HCT116 (cell line): ENCODE results near the gene PRRX1. TPM values are rescaled to one million over a fixed set of nuclear protein-coding genes. Genes with fewer than 3 reads are reported as not detected.

Source experiments
- ATAC-seq: fragments of 200-7000 bp; cut with Tn5 transposase; 2 replicates; pipeline ENCODE4 v1.9.1; 2020; ENCODE audit warnings: mild to moderate bottlenecking, moderate library complexity
- BruUV-seq: library from RNA; stranded (reverse); fragments of 400-500 nt; replicated peaks from 2 replicates; lab custom pipeline; 2021; lab: Mats Ljungman, UMichigan
- CTCF ChIA-PET: fragments of 300-600 bp; sonication (Branson Sonifier 250); formaldehyde crosslinking; loops from one replicate; lab custom pipeline; 2021; ENCODE audit warnings: antibody characterized with exemption; lab: Charles Lee
- POLR2A ChIA-PET: fragments of 300-600, 350-600 bp; sonication (Branson Sonifier 250); formaldehyde crosslinking; loops from one replicate; lab custom pipeline; 2021; ENCODE audit warnings: antibody characterized with exemption; lab: Charles Lee
- RAD21 ChIA-PET, 2 experiments: fragments of 300-600 bp; sonication (Branson Sonifier 250); formaldehyde crosslinking; loops; one replicate each; lab custom pipeline; 2023; ENCODE audit warnings: low total read pairs in 2 of 2; ENCODE audit not compliant: uncharacterized antibody in 2 of 2, unreplicated experiment in 2 of 2, low non-redundant PET in 1 of 2; lab: Charles Lee
- DNase-seq: peaks from one replicate; pipeline ENCODE4 v3.0.0-alpha.2; 2010; ENCODE audit warnings: low read depth, low spot score
- H2AFZ ChIP-seq: fragments of 200-600 bp; shearing (Covaris generic), sonication (generic); 2 replicates; pipeline ENCODE4 v1.6.1; 2017; ENCODE audit warnings: low read depth, mixed run types, mixed read lengths, antibody characterized with exemption, low read length; ENCODE audit not compliant: poor library complexity, severe bottlenecking
- H3K27ac ChIP-seq: 2 replicates; pipeline ENCODE4 v1.5.1; 2012; ENCODE audit warnings: low read depth, low read length
- H3K27me3 ChIP-seq: fragments of 200-600 bp; sonication (generic); 2 replicates; pipeline ENCODE4 v1.6.1; 2016; ENCODE audit warnings: mixed run types, low read length, mixed read lengths; ENCODE audit not compliant: insufficient read depth
- H3K36me3 ChIP-seq, 2 experiments: fragments of 200-500 bp in 1 of 2; fragments of 200-600 bp in 1 of 2; sonication (Bioruptor generic) in 1 of 2; sonication (generic) in 1 of 2; 2 replicates each; pipeline versions ENCODE4 v1.5.1 to v1.6.1; 2014 to 2016; ENCODE audit warnings: low read length in 2 of 2, inconsistent platforms in 1 of 2, mixed read lengths in 1 of 2, mixed run types in 1 of 2; ENCODE audit not compliant: insufficient read depth in 2 of 2, control insufficient read depth in 1 of 2
- H3K4me1 ChIP-seq, 2 experiments: fragments of 200-600 bp in 1 of 2; sonication (generic) in 1 of 2; 2 replicates each; pipeline versions ENCODE4 v1.5.1 to v1.6.1; 2012 to 2017; ENCODE audit warnings: low read length in 2 of 2, inconsistent platforms in 1 of 2, mild to moderate bottlenecking in 1 of 2, mixed read lengths in 1 of 2, mixed run types in 1 of 2, moderate library complexity in 1 of 2; ENCODE audit not compliant: insufficient read depth in 2 of 2, control insufficient read depth in 1 of 2
- H3K4me2 ChIP-seq: fragments of 200-600 bp; sonication (generic); 2 replicates; pipeline ENCODE4 v1.6.1; 2017; ENCODE audit warnings: mixed run types, low read length, mixed read lengths
- H3K4me3 ChIP-seq, 2 experiments: fragments of 200-600 bp in 1 of 2; sonication (generic) in 1 of 2; replicated peaks in 1 of 2; 2 replicates each; pipeline ENCODE4 v1.5.1; 2011 to 2016; ENCODE audit warnings: low read length in 2 of 2, control low read depth in 1 of 2, low read depth in 1 of 2, mild to moderate bottlenecking in 1 of 2, mixed read lengths in 1 of 2, mixed run types in 1 of 2
- H3K79me2 ChIP-seq: fragments of 200-600 bp; sonication (generic); 2 replicates; pipeline ENCODE4 v1.6.1; 2017; ENCODE audit warnings: mild to moderate bottlenecking, mixed run types, low read length, moderate library complexity, mixed read lengths; ENCODE audit not compliant: insufficient read depth
- H3K9ac ChIP-seq: fragments of 200-600 bp; sonication (generic); 2 replicates; pipeline ENCODE4 v1.6.1; 2016; ENCODE audit warnings: low read length, mixed read lengths
- H3K9me2 ChIP-seq: fragments of 200-600 bp; sonication (generic), shearing (Covaris generic); 2 replicates; pipeline ENCODE4 v1.6.1; 2017; ENCODE audit warnings: mixed run types, mild to moderate bottlenecking, moderate library complexity; ENCODE audit not compliant: insufficient read depth
- H3K9me3 ChIP-seq, 2 experiments: fragments of 200-500 bp in 1 of 2; fragments of 200-600 bp in 1 of 2; sonication (Bioruptor generic) in 1 of 2; sonication (generic) in 1 of 2; 2 replicates each; pipeline ENCODE4 v1.6.1; 2014 to 2017; ENCODE audit warnings: low read length in 2 of 2, mixed read lengths in 2 of 2, inconsistent platforms in 1 of 2, low read depth in 1 of 2, mild to moderate bottlenecking in 1 of 2, mixed run types in 1 of 2, moderate library complexity in 1 of 2; ENCODE audit not compliant: control insufficient read depth in 1 of 2, insufficient read depth in 1 of 2
- H4K20me1 ChIP-seq: fragments of 200-600 bp; sonication (generic), shearing (Covaris generic); 2 replicates; pipeline ENCODE4 v1.6.1; 2017; ENCODE audit warnings: mixed run types, mild to moderate bottlenecking, moderate library complexity; ENCODE audit not compliant: insufficient read depth
- ATF3 ChIP-seq: IDR thresholded peaks from 2 replicates; pipeline ENCODE4 v1.6.1; 2012
- CTCF ChIP-seq, 3 experiments: fragments of 200-600 bp in 1 of 3; sonication (generic) in 1 of 3; IDR thresholded peaks in 2 of 3; conservative IDR thresholded peaks in 1 of 3; 2 replicates each; pipeline ENCODE4 v1.5.1; 2012 to 2017; ENCODE audit warnings: low read depth in 2 of 3, low read length in 2 of 3, antibody characterized with exemption in 1 of 3, borderline replicate concordance in 1 of 3, control low read depth in 1 of 3, mild to moderate bottlenecking in 1 of 3, mixed read lengths in 1 of 3, mixed run types in 1 of 3, moderate library complexity in 1 of 3; ENCODE audit not compliant: insufficient read depth in 1 of 3
- ELF1 ChIP-seq: IDR thresholded peaks from 2 replicates; pipeline ENCODE4 v1.6.1; 2012; ENCODE audit warnings: low read depth, borderline replicate concordance
- EZH2 ChIP-seq: fragments of 200-600 bp; sonication (generic); IDR thresholded peaks from 2 replicates; pipeline ENCODE4 v1.6.1; 2017; ENCODE audit warnings: antibody characterized with exemption, mixed run types
- POLR2AphosphoS5 ChIP-seq: IDR thresholded peaks from 2 replicates; pipeline ENCODE4 v1.6.1; 2011; ENCODE audit warnings: mild to moderate bottlenecking, low read depth, low read length, moderate library complexity
- SIN3A ChIP-seq: IDR thresholded peaks from 2 replicates; pipeline ENCODE4 v1.6.1; 2012; ENCODE audit warnings: low read depth
- SP1 ChIP-seq: IDR thresholded peaks from 2 replicates; pipeline ENCODE4 v1.6.1; 2012; ENCODE audit warnings: low read depth
- ZFX ChIP-seq: fragments of 450-650 bp; IDR thresholded peaks from 2 replicates; pipeline ENCODE4 v1.6.1; 2017
- ZNF274 ChIP-seq: fragments of 200-500 bp; sonication (Bioruptor generic); IDR thresholded peaks from 2 replicates; pipeline ENCODE4 v1.6.1; 2014; ENCODE audit warnings: mild to moderate bottlenecking, low read depth, low read length, inconsistent platforms
- intact Hi-C: fragments of 100-400 bp; cut with micrococcal nuclease; formaldehyde crosslinking; loops from 2 replicates; pipeline ENCODE4 v1.10.0; 2022
- total RNA-seq: library from RNA; stranded (reverse); gene quantifications from one replicate; pipeline ENCODE4 v1.2.1, GENCODE V29; 2021; ENCODE audit not compliant: unreplicated experiment

Gene PRRX1
- total RNA-seq, 1 experiment from 2014 or later: 0.37 TPM

DNA sequence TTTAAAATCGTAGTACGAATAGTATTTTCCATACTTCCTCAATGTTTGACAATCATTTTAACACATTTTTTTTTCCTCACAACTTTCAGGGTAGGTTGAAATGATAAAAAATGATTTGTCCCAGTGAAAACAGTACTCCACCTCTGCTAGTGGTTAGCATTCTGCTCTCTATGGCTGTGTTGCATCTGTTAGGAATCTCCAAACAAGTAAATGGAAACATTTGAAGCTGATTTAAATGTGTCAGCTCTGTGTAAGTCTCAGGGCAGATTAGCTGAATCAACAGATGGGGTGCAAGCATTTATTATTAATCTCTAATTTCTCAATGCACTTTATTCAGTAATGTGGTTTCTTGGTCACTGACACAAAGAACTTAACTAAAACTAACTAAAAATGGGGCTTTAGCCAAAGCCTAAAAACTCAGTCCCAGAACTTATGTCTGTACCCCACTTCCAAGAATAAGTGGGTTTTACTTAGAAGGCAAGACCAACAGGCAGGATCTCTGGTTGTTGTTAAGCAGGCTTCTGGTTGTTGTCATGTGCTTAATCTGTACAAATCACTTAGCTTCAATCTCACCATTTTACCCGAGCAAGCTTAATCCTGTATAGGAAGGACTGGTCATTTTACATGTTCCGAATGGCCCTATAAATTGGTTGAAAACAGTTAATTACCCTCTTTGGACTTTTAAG, 67.8 kb downstream of the PRRX1 start:
- no peak overlapping the region for H3K4me2 ChIP-seq
- no peaks in the 10 kb centered on the region for H3K9me2 ChIP-seq
- intact Hi-C loops: no loop called here
- H3K9ac ChIP-seq: no peak overlapping the region
- no peak overlapping the region for H3K27ac ChIP-seq
- no peaks in the 10 kb centered on the region for H3K9me3 ChIP-seq
- H3K4me1 ChIP-seq: no peaks in the 10 kb centered on the region
- H4K20me1 ChIP-seq: no peaks in the 10 kb centered on the region
- H3K27me3 ChIP-seq: no peaks in the 10 kb centered on the region
- no TSS peak for BruUV-seq
- H3K79me2 ChIP-seq: no peaks in the 10 kb centered on the region
- no peak for TF ChIP-seq CTCF (IDR thresholded peaks at IDR 0.05 in 2 of 3, conservative IDR thresholded peaks at IDR 0.05 in 1 of 3; ENCODE audit: borderline replicate concordance in 1 of 3, insufficient read depth in 1 of 3, low read depth in 2 of 3, low read length in 2 of 3)
- no peak for TF ChIP-seq POLR2AphosphoS5
- no peak for TF ChIP-seq EZH2
- no peak for TF ChIP-seq ATF3
- no peak for TF ChIP-seq SP1
- TF ChIP-seq ZFX: no peak
- no peak for TF ChIP-seq ZNF274
- no peak for TF ChIP-seq SIN3A
- no peak for TF ChIP-seq ELF1
- no peak overlapping the region for H3K4me3 ChIP-seq
- DNase-seq: no peak
- no peak for ATAC-seq
- ChIA-PET RAD21 (no interaction called here), CTCF (interaction anchor here (0.6 kb wide), 1 partner anchor 274 kb away, joined by 3 read pairs; no protein-coding TSS in a partner anchor), POLR2A (no interaction called here)
- H2AFZ ChIP-seq: no peak overlapping the region
- H3K36me3 ChIP-seq: no peaks in the 10 kb centered on the region
